ENCODE measurements around the gene DNAH7. TPM values are rescaled to one million over a fixed set of nuclear protein-coding genes. Genes with fewer than 3 reads are reported as not detected.

Gene DNAH7
- total and polyA plus RNA-seq, 2 of the 8 experiments (the other 6 are each of a cell fraction or from before 2014, with no cell fraction given) = 0.07 to 0.08 TPM

GRCh38 chr2:195823206-195823605, 245.4 kb downstream of the DNAH7 start:
- Histone ChIP-seq H4K5ac (ENCODE audit: insufficient read length, low read depth, low read length) (no peak overlapping the region), H3K9ac (replicated peaks in 1 of 4; ENCODE audit: extremely low read depth in 1 of 4, low read depth in 3 of 4, low read length in 3 of 4) (no peak overlapping the region), H2AFZ (ENCODE audit: low read length) (no peak overlapping the region), H3K4me1 (replicated peaks in 1 of 4; ENCODE audit: control insufficient read depth in 3 of 4, insufficient read depth in 4 of 4, low read length in 3 of 4) (0 out of 7 replicates have a peak, but pooled peaks cover 0 to 2% (median 0%) of the 10 kb centered on the region in 4 experiments), H3K9me3 (ENCODE audit: insufficient read depth in 2 of 2, low read depth in 1 of 2, low read length in 1 of 2) (no peaks in the 10 kb centered on the region), H3K56ac (replicated peaks; ENCODE audit: insufficient read length, low read depth, low read length) (no peak overlapping the region), H3K4me3 (ENCODE audit: extremely low read depth in 1 of 4, insufficient read depth in 2 of 4, low read depth in 3 of 4, low read length in 4 of 4) (no peak overlapping the region), H3K4me2 (ENCODE audit: insufficient read depth in 1 of 2, low read depth in 2 of 2, low read length in 2 of 2) (no peak overlapping the region), H4K91ac (replicated peaks; ENCODE audit: insufficient read length, low read length) (no peak overlapping the region), H3K79me2 (ENCODE audit: control insufficient read depth in 1 of 2, insufficient read depth in 2 of 2, low read length in 2 of 2) (no peaks in the 10 kb centered on the region), H3K23ac (ENCODE audit: insufficient read length) (no peak overlapping the region), H3K27me3 (replicated peaks in 1 of 4; ENCODE audit: control insufficient read depth in 3 of 4, extremely low read depth in 1 of 4, insufficient read depth in 3 of 4, low read length in 3 of 4) (no peaks in the 10 kb centered on the region), H3K14ac (ENCODE audit: insufficient read length) (no peak overlapping the region), H3K27ac (ENCODE audit: low read depth, low read length) (no peak overlapping the region), H3K79me1 (ENCODE audit: low read depth, low read length) (no peaks in the 10 kb centered on the region), H3K4ac (replicated peaks; ENCODE audit: insufficient read length, low read depth, low read length) (no peak overlapping the region), H3K18ac (ENCODE audit: extremely low read depth, low read length) (no peak overlapping the region), H4K8ac (ENCODE audit: extremely low read depth, insufficient read depth, low read length) (no peak overlapping the region), H3K36me3 (ENCODE audit: control insufficient read depth in 2 of 4, insufficient read depth in 4 of 4, low read length in 3 of 4) (no peaks in the 10 kb centered on the region), H2BK120ac (replicated peaks; ENCODE audit: low read depth, low read length) (no peak overlapping the region), H2AK5ac (ENCODE audit: low read depth, low read length) (no peak overlapping the region), H2BK12ac (ENCODE audit: low read depth, low read length) (no peak overlapping the region; the same call in 1 of the 2 replicates), H4K20me1 (replicated peaks in 1 of 2; ENCODE audit: control insufficient read depth in 1 of 2, insufficient read depth in 2 of 2, low read length in 2 of 2) (no peaks in the 10 kb centered on the region), H2BK5ac (ENCODE audit: low read depth, low read length) (no peak overlapping the region), H3K23me2 (ENCODE audit: low read depth, low read length) (no peaks in the 10 kb centered on the region), H2BK15ac (ENCODE audit: low read length) (no peak overlapping the region), H2BK20ac (ENCODE audit: low read length) (no peak overlapping the region)
- FAIRE-seq (no peak), DNase-seq (ENCODE audit: low read depth in 1 of 2, low spot score in 2 of 2) (no peak)
- CTCF ChIA-PET (ENCODE audit: partially characterized antibody) = interaction anchor here (1.1 kb wide), 1 partner anchor 244 kb away, joined by 3 read pairs; no protein-coding TSS in a partner anchor
- 85% methylated on average over 3 of the region's 3 CpGs; no CpG with 5 or more reads in 1 of the 2 experiments for WGBS, 2 experiments (ENCODE audit: extremely low coverage in 1 of 2, insufficient coverage in 1 of 2, insufficient read length in 1 of 2, insufficient replicate concordance in 2 of 2, low coverage in 1 of 2, low lambda C conversion rate in 2 of 2, missing lambda C conversion rate in 1 of 2)
- no peak for TF ChIP-seq SIRT6 (IDR thresholded peaks at IDR 0.05; ENCODE audit: low read length)
- TF ChIP-seq TAF7 (optimal IDR thresholded peaks at IDR 0.05; ENCODE audit: borderline replicate concordance, low read depth, low read length) = no peak
- no peak for TF ChIP-seq GABPA (IDR thresholded peaks at IDR 0.05; ENCODE audit: borderline replicate concordance, insufficient read depth, low read length)
- TF ChIP-seq KDM1A (IDR thresholded peaks at IDR 0.05; ENCODE audit: borderline replicate concordance, low read length) = no peak
- no peak for TF ChIP-seq CBX8 (IDR thresholded peaks at IDR 0.05; ENCODE audit: borderline replicate concordance, low read depth, low read length)
- no peak for TF ChIP-seq RAD21 (IDR thresholded peaks at IDR 0.05 in 1 of 2, conservative IDR thresholded peaks at IDR 0.05 in 1 of 2; ENCODE audit: low read depth in 2 of 2, low read length in 2 of 2)
- TF ChIP-seq YY1 (IDR thresholded peaks at IDR 0.05; ENCODE audit: low read depth, low read length) = no peak
- TF ChIP-seq MAFK (IDR thresholded peaks at IDR 0.05; ENCODE audit: low read depth, low read length) = no peak
- POLR2A ChIA-PET (ENCODE audit: partially characterized antibody) = no interaction called here
